A673 (cell line): ENCODE data around the gene ATG4A.

Experiments used
- CTCF ChIP-seq: fragments of 300-800, 200-600 bp; sonication (generic); conservative IDR thresholded peaks from 2 replicates; pipeline ENCODE4 v1.5.1; 2017; ENCODE audit warnings: low read depth, mild to moderate bottlenecking, antibody characterized with exemption, low read length, moderate library complexity, mixed read lengths
- EZH2 ChIP-seq: fragments of 200-600 bp; sonication (generic); IDR thresholded peaks from 2 replicates; pipeline ENCODE4 v1.6.1; 2017; ENCODE audit warnings: borderline replicate concordance, low read depth, mild to moderate bottlenecking, mixed read lengths, antibody characterized with exemption, low read length; ENCODE audit not compliant: poor library complexity, severe bottlenecking

GRCh38 chrX:108059801-108060200, 31.8 kb upstream of the ATG4A start:
- TF ChIP-seq CTCF: no peak
- no peak for TF ChIP-seq EZH2
